Fibroblast of lung (primary cell): ENCODE measurements around the gene ITGB1BP1. TPM values are rescaled to one million over a fixed set of nuclear protein-coding genes. Genes with fewer than 3 reads are reported as not detected.

Source experiments
- DNase-seq, 2 donors: peaks; one replicate each; pipeline versions ENCODE4 v3.0.0 to v3.0.0-alpha.2; 2010; ENCODE audit warnings: low read depth in 2 of 2
- H2AFZ ChIP-seq: 2 replicates; pipeline ENCODE4 v1.5.1; 2012; ENCODE audit warnings: low read length, control low read depth, inconsistent platforms
- H3K27ac ChIP-seq: 2 replicates; pipeline ENCODE4 v1.5.1; 2011; ENCODE audit warnings: low read length, control low read depth; ENCODE audit not compliant: insufficient read depth
- H3K27me3 ChIP-seq: 2 replicates; pipeline ENCODE4 v1.5.1; 2011; ENCODE audit warnings: mild to moderate bottlenecking, low read length; ENCODE audit not compliant: control insufficient read depth, insufficient read depth
- H3K36me3 ChIP-seq: 2 replicates; pipeline ENCODE4 v1.5.1; 2011; ENCODE audit warnings: low read length; ENCODE audit not compliant: control insufficient read depth, insufficient read depth
- H3K4me1 ChIP-seq: 2 replicates; pipeline ENCODE4 v1.5.1; 2011; ENCODE audit warnings: low read length; ENCODE audit not compliant: control insufficient read depth, insufficient read depth; ENCODE audit errors: extremely low read depth
- H3K4me2 ChIP-seq: 2 replicates; pipeline ENCODE4 v1.5.1; 2011; ENCODE audit warnings: low read length, control low read depth; ENCODE audit not compliant: insufficient read depth; ENCODE audit errors: extremely low read depth
- H3K4me3 ChIP-seq, 4 experiments: fragments of 200-600 bp in 1 of 4; sonication (generic) in 1 of 4; replicated peaks in 1 of 4; 2 replicates each; pipeline ENCODE4 v1.5.1; 2011 to 2016; ENCODE audit warnings: low read length in 4 of 4, low read depth in 3 of 4, mild to moderate bottlenecking in 3 of 4, control low read depth in 2 of 4, inconsistent platforms in 1 of 4, mixed read lengths in 1 of 4; ENCODE audit not compliant: insufficient read depth in 1 of 4; ENCODE audit errors: control extremely low read depth in 1 of 4
- H3K79me2 ChIP-seq: 2 replicates; pipeline ENCODE4 v1.5.1; 2012; ENCODE audit warnings: mild to moderate bottlenecking, low read length, inconsistent platforms; ENCODE audit not compliant: control insufficient read depth, insufficient read depth
- H3K9ac ChIP-seq: 2 replicates; pipeline ENCODE4 v1.5.1; 2011; ENCODE audit warnings: mild to moderate bottlenecking, low read length, control low read depth; ENCODE audit not compliant: insufficient read depth
- H3K9me3 ChIP-seq: 2 replicates; pipeline ENCODE4 v1.5.1; 2012; ENCODE audit warnings: low read depth, low read length; ENCODE audit not compliant: control insufficient read depth, insufficient read depth
- H4K20me1 ChIP-seq: 2 replicates; pipeline ENCODE4 v1.5.1; 2011; ENCODE audit warnings: low read length; ENCODE audit not compliant: control insufficient read depth, insufficient read depth; ENCODE audit errors: extremely low read depth
- CTCF ChIP-seq, 2 donors: IDR thresholded peaks in 1 of 2; conservative IDR thresholded peaks in 1 of 2; 1 replicate in 1 of 2; 2 replicates in 1 of 2; pipeline ENCODE4 v1.5.1; 2011 to 2012; ENCODE audit warnings: low read length in 2 of 2, control low read depth in 1 of 2, inconsistent platforms in 1 of 2, low read depth in 1 of 2, mild to moderate bottlenecking in 1 of 2
- EZH2 ChIP-seq: IDR thresholded peaks from 2 replicates; pipeline ENCODE4 v1.5.1; 2012; ENCODE audit warnings: low read length, control low read depth, mild to moderate bottlenecking; ENCODE audit errors: missing control alignments
- polyA plus RNA-seq, 2 donors: library from polyadenylated mRNA; depleted of rRNA in 1 of 2; stranded (reverse) in 1 of 2; unstranded in 1 of 2; fragments of >200 nt; gene quantifications; 2 replicates each; pipeline ENCODE4 v1.2.1, GENCODE V29; 2011 to 2012; ENCODE audit warnings: missing spikeins in 1 of 2
- total RNA-seq: library from RNA; depleted of rRNA; stranded (reverse); fragments of >200 nt; gene quantifications from 2 replicates; pipeline ENCODE4 v1.2.1, GENCODE V29; 2014

The ITGB1BP1 gene
- total and polyA plus RNA-seq, 2 donors (not counting 1 experiment from before 2014, with no cell fraction given): 44.6 to 131 TPM

GRCh38 chr2:9360701-9361100 is 62.6 kb downstream of the ITGB1BP1 start:
- Histone ChIP-seq H3K9ac (no peak overlapping the region), H3K4me3 (no peak overlapping the region), H3K9me3 (no peaks in the 10 kb centered on the region), H3K27ac (no peak overlapping the region), H2AFZ (no peak overlapping the region), H3K36me3 (peaks cover 6% of the 10 kb centered on the region), H3K27me3 (no peaks in the 10 kb centered on the region), H3K4me2 (no peak overlapping the region), H3K4me1 (peaks cover 9% of the 10 kb centered on the region), H3K79me2 (no peaks in the 10 kb centered on the region), H4K20me1 (no peaks in the 10 kb centered on the region)
- no peak for DNase-seq
- TF ChIP-seq EZH2 (no peak), CTCF (conservative IDR thresholded peaks at IDR 0.05 in 1 of 2, IDR thresholded peaks at IDR 0.05 in 1 of 2; ENCODE audit: low read depth in 1 of 2, low read length in 2 of 2) (no peak)

- peaks cover 6% of the 10 kb centered on the region for H3K36me3 ChIP-seq
- no peak overlapping the region for H3K4me3 ChIP-seq
- H3K27ac ChIP-seq: no peak overlapping the region
- no peak overlapping the region for H3K9ac ChIP-seq
- H3K4me2 ChIP-seq: no peak overlapping the region
- H3K9me3 ChIP-seq: no peaks in the 10 kb centered on the region
- no peaks in the 10 kb centered on the region for H3K79me2 ChIP-seq
- no peak for TF ChIP-seq EZH2
- no peak for TF ChIP-seq CTCF (conservative IDR thresholded peaks at IDR 0.05 in 1 of 2, IDR thresholded peaks at IDR 0.05 in 1 of 2; ENCODE audit: low read depth in 1 of 2, low read length in 2 of 2)
- no peaks in the 10 kb centered on the region for H3K27me3 ChIP-seq
- no peak for DNase-seq
- no peak overlapping the region for H2AFZ ChIP-seq
- peaks cover 9% of the 10 kb centered on the region for H3K4me1 ChIP-seq
- H4K20me1 ChIP-seq: no peaks in the 10 kb centered on the region
These were observed 63.2 kb downstream of the ITGB1BP1 start for GRCh38 chr2:9360110-9360509.

GRCh38 chr2:9359463-9359862 is 63.9 kb downstream of the ITGB1BP1 start:
- Histone ChIP-seq H3K9ac (no peak overlapping the region), H3K9me3 (no peaks in the 10 kb centered on the region), H4K20me1 (no peaks in the 10 kb centered on the region), H3K27me3 (no peaks in the 10 kb centered on the region), H2AFZ (no peak overlapping the region), H3K4me3 (no peak overlapping the region), H3K36me3 (peaks cover 6% of the 10 kb centered on the region), H3K4me2 (no peak overlapping the region), H3K79me2 (no peaks in the 10 kb centered on the region), H3K4me1 (peaks cover 9% of the 10 kb centered on the region), H3K27ac (no peak overlapping the region)
- TF ChIP-seq CTCF (conservative IDR thresholded peaks at IDR 0.05 in 1 of 2, IDR thresholded peaks at IDR 0.05 in 1 of 2; ENCODE audit: low read depth in 1 of 2, low read length in 2 of 2) (no peak), EZH2 (no peak)
- DNase-seq: no peak
